Measurements from ENCODE around the gene LCN1.
"Not testable (repeated sequence)": the region's sequence is repeated elsewhere in the genome, so short reads cannot be mapped to it uniquely, and the experiment has no call there.

The LCN1 gene

DNA sequence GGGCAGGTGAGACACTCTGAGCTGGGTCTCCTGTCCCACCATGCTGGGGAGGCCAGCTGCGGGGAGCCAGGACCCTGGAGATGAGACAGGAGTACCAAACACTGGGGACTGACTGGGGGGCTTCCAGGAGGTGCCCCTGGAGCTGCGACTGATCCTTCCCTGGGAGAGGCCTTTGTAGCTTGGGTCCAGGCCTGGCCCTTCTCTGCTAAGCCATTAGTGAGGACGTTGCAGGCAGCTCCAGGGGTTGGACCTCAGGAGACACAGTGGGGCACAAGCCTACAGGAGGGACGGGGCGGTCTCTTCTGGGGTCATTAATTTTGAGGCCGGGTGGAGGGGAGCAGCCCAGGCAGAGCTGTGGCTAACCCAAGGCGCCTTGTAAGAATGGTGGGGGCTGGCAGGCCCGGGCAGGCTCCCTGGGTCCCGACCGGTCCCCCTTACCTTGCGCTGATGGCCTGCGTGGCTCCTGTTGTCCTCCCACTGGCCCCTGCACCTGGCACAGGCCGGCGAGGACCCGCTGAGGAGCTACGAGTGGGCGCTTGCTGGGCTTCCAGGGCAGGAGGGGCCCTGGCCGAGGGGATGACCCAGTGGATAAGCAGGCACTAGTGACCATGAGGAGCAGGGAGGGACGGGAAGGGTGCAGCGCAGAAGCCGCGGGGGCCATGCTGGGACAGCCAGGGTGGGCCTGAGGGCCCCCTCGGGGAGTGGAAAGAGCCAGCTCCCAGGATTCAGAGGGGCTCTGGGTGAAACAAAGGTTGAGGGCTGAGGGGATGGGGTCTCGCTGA lies 15.6 kb upstream of the LCN1 start:
- DNase-seq: no peak

- no peak for DNase-seq
Measured at GRCh38 chr9:135506327-135507103, 14.7 kb upstream of the LCN1 start.

- no peak for DNase-seq
Measured at GRCh38 chr9:135507104-135508035, 13.9 kb upstream of the LCN1 start.

DNA sequence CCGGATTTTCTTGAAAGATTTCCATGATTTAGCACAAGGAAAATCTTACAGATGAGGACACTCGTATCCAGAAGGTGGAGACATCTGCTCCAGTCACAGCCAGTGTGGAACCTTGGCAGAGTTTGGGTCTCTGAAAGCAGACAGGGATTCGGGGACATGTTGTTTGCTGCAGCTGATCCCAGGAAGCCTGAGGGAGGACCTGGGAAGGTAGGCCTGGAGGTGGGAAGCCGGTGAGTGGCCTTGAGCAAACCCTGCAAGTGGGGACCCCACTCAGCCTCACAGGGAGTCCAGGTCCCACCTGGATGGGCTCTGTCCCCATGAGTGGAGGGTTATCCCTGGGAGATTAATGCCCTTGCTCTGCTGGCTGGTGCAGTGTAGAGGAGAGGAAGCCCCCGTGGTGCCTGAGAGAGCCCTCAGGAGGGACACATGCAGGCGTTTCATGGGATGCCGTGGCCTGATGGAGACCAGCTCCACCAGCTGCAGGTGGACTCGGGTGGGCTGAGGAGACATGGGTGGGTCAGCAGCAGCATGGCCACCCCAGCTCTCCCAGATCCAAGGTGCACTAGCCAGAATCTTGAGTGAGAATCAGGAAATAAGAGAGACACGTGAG lies 12.9 kb upstream of the LCN1 start:
- DNase-seq: no peak

DNA sequence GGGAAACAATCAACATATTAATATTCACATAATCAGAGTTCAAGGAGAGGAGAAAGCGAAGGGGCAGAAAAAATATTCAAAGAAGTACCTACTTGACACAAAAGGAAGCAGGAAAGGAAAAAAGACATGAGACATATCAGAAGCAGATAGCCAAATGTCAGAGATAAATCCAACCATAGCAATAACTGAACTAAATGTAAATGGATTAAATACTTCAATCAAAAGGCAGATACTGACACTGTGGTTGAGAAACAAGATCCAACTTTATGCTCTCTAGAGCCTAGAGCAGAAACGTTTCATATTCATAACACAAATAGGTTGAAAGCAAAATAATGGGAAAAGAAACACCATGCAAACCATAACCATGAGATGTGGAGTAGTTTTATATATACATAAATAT lies 11.8 kb upstream of the LCN1 start:
- no peak for DNase-seq

DNA sequence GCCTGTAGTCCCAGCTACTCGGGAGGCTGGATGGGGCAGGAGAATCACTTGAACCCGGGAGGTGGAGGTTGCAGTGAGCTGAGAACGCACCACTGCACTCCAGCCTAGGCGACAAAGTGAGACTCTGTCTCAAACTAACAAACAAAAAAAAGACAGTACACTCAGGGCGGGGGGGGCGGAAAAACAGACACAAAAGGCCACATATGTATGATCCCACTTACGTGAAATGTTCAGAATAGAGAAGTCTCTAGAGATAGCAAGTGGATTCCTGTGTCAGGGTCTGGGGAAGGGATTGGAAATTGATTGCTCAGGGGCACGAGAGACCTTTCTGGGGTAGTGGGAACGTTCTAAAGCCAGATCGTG lies 9.0 kb upstream of the LCN1 start:
- DNase-seq: no peak

- no peak for DNase-seq
Measured at GRCh38 chr9:135512904-135513303, 8.3 kb upstream of the LCN1 start.

- DNase-seq: no peak
Measured at GRCh38 chr9:135513351-135513846, 7.8 kb upstream of the LCN1 start.

DNA sequence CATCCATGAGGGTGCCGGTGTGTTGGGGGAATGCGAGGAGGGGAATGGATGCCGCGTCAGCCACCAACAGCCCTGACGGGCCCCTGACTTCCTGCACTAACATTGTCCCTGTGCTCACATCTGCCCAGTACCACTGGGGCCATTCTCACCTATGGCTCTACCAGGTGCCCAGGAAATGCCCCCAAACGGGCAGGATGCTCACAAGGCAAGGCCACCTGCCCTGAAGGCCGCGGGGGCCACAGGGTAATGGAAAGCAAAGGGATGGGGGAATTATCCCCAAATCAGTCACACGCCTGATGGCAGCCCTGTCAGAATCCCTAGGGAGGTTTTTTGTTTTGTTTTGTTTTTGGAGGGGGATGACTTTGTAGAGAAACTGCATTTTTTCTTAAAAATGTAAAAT lies 7.3 kb upstream of the LCN1 start:
- not testable (repeated sequence) for DNase-seq

DNA sequence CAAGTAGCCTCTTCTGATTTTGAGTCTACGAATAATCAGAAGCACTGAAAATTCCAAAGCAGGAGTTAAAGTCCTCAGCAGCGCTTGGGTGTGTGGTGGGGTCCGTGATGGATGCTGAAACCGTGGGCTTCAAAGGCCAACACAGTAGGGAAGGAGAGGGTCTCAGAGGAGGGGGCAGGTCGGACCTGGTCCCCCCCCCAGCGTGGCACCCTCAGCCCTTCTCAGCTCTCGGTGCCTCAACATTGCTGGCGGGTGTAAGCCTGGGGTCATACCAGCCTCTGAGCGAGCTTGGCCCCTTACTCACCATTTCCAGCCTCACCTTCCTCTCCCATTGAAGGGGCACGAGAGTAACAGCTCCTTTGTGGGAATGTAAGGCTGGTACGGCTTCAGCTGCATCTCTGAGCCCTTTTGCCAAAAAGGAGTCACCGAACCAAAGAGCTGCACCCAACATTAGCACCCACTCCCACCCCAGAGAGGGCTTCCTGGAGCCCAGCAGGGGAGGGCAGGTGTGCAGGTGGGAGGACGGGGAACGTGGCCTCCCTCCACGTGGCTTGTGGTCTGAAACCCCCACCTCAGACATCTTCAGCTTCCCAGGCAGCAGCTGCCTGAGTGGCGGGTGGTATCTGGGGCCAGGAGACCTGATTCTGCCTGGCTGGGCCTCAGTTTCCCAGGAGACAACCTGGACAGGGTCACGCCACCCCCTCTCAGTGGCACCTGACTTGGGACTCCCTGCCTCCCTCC lies 6.7 kb upstream of the LCN1 start:
- no peak for DNase-seq

DNA sequence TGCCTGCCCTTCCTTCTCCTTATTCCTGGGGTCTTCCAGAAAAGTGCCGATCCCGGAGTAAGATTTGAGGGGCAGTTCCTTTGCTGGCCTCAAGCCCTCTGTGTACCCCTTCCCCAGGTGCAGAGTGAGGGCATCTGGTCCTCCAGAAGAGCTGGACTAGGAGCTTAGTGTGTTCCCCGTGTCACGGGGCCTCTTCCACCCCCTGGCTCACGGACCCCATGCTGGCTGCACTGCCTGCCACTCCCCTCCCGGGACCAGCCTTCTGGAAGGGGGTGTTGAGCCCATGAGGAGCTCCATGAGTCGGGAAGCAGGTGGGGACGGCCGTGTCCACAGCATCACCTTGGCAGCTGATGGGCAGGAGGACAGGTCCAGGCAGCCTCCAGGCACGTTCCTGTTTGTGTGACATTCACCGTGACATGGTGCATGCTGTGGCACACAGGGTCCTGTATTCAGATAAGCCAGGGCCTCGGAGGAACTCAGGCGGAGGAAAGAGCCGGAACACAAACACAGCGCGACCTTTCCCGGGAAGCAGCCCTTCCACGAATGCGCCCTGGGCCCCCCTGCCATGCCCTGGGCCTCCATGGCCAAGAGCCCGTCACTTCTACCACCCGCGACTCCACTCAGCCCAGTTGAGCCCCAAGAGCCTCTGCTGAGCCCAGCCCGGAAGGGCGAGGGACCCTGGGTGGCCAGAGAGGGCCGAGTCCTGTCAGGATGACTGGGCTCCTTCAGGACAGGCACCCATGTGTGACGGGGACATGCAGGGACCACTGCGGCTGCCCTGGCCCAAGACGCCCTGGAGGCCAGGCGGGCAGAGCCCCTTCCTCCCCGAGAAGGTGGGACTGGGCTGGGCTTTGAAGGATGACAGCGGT lies 5.9 kb upstream of the LCN1 start:
- no peak for DNase-seq

GRCh38 chr9:135516132-135516860 lies 4.9 kb upstream of the LCN1 start:
- DNase-seq: no peak

DNA sequence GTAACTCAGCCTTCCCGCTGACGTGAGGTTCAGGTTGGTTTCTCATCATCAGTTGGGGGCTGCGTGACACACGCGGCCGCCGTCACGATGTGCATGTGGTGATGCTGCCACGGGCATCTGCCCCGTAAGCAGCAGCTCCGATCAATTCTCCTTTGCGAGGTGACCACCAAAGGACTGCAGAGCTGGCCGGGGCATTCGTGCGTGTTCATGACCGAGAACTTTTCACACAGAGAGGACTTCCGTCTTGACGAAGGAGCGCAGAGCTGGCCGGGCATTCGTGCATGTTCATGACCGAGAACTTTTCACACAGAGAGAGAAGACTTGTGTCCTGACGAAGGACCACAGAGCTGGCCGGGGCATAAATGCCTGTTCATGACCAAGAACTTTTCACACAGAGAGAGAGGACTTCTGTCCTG lies 3.8 kb upstream of the LCN1 start:
- DNase-seq: no peak

DNA sequence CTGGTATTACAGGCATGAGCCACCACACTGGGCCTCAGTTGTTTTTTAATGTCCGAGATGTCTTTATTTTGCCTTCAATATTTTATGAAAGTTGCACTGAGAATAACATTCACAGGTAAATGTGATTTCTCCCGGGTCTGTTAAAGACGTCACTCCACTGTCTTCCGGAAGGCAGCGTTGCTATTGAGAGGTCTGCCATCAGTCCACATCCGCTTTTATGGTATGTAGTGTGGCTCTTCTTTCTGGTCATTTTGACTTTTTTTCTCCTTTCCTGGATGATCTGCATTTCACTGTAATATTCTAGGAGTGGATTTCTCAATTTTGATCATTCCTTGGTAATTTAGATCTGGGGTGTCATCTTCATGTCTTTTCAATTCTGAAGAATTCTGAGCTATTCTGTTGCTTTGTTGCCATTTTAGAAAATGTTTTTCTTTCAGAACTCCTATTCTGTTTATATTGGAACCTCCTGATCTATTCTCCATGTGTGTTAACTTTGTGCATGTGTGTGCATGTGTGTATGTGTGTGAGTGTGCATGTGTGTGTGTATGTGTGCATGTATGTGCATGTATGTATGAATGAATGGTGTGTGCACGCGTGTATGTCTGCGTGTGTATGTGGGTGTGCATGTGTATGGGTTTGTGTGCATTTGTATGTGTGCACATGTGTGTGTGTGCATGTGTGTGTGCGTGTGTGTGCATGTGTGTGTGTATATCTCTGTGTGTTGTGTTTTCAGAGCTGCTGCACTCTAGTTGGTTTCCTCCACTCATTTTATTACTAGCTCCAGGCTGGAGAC lies 1.9 kb upstream of the LCN1 start:
- DNase-seq: no peak

- DNase-seq: no peak
Measured at GRCh38 chr9:135521608-135522095, 412 bp downstream of the LCN1 start.

- no peak for DNase-seq
Measured at GRCh38 chr9:135522137-135522877, 1.1 kb downstream of the LCN1 start.

GRCh38 chr9:135522931-135523330 lies 1.7 kb downstream of the LCN1 start:
- no peak for DNase-seq

DNA sequence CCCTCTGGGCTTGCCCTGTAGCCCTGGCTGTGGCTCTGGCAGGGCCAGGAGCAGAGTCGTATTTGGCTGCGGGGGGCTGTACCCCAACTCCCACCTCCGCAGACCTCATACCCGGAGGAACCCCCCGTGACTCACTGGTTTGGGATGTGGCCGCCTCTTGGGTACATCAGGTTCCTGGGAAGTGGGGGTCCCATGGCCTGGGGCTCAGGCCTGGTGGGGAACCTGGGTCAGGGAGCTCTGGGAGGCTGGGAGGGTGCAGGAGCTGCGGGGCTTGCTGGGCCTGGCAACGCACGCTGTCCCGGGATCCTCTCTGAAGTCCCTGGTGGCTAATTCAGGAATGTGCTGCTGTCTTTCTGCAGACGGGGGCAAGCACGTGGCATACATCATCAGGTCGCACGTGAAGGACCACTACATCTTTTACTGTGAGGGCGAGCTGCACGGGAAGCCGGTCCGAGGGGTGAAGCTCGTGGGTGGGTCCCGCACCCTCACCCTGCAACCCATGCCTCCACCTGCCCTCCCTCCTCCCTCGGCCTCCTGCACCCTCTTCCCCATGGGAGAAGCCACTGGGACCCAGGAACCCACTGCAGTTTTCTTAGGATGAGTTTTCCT lies 2.4 kb downstream of the LCN1 start:
- no peak for DNase-seq

All from hematopoietic multipotent progenitor cell treated with erythropoietin and hydrocortisone succinate and interleukin-3 and kit ligand, for 8 days (in vitro differentiated cells).